H9 (cell line): ENCODE results near the gene DMRTA2. TPM values are rescaled to one million over a fixed set of nuclear protein-coding genes. Genes with fewer than 3 reads are reported as not detected.

Experiments used
- DNase-seq: peaks from one replicate; pipeline ENCODE4 v3.0.0-alpha.2; 2017
- H2AFZ ChIP-seq: one replicate; pipeline ENCODE4 v1.6.1; 2013; ENCODE audit warnings: mild to moderate bottlenecking, low read length, control low read depth, moderate library complexity
- H2AK5ac ChIP-seq: 2 replicates; pipeline ENCODE4 v1.6.1; 2013; ENCODE audit warnings: low read length, control low read depth, mixed read lengths; ENCODE audit not compliant: insufficient read length
- H2BK120ac ChIP-seq: one replicate; pipeline ENCODE4 v1.6.1; 2013; ENCODE audit warnings: low read depth, mild to moderate bottlenecking, low read length, control low read depth, inconsistent platforms; ENCODE audit not compliant: poor library complexity, severe bottlenecking
- H2BK12ac ChIP-seq: 2 replicates; pipeline ENCODE4 v1.6.1; 2013; ENCODE audit warnings: low read length, control low read depth, mixed read lengths, low read depth; ENCODE audit not compliant: insufficient read length
- H2BK15ac ChIP-seq: 2 replicates; pipeline ENCODE4 v1.6.1; 2013; ENCODE audit warnings: low read depth, low read length, control low read depth
- H2BK20ac ChIP-seq: one replicate; pipeline ENCODE4 v1.6.1; 2013; ENCODE audit warnings: low read depth, mild to moderate bottlenecking, low read length, control low read depth, inconsistent platforms; ENCODE audit not compliant: poor library complexity, severe bottlenecking
- H2BK5ac ChIP-seq: 2 replicates; pipeline ENCODE4 v1.6.1; 2013; ENCODE audit warnings: low read length, control low read depth, mixed read lengths; ENCODE audit not compliant: insufficient read length
- H3K14ac ChIP-seq: 2 replicates; pipeline ENCODE4 v1.6.1; 2013; ENCODE audit warnings: low read length, control low read depth; ENCODE audit not compliant: insufficient read depth
- H3K18ac ChIP-seq: 2 replicates; pipeline ENCODE4 v1.6.1; 2013; ENCODE audit warnings: low read depth, mild to moderate bottlenecking, mixed read lengths, low read length, control low read depth; ENCODE audit not compliant: insufficient read length
- H3K23ac ChIP-seq: 2 replicates; pipeline ENCODE4 v1.6.1; 2013; ENCODE audit warnings: low read length, control low read depth, mixed read lengths, low read depth; ENCODE audit not compliant: insufficient read length
- H3K23me2 ChIP-seq: 2 replicates; pipeline ENCODE4 v1.6.1; 2013; ENCODE audit warnings: low read depth, mild to moderate bottlenecking, mixed read lengths, low read length, control low read depth; ENCODE audit not compliant: insufficient read length, poor library complexity, severe bottlenecking
- H3K27ac ChIP-seq: 2 replicates; pipeline ENCODE4 v1.5.1; 2013; ENCODE audit warnings: low read length, control low read depth, mixed read lengths, low read depth; ENCODE audit not compliant: insufficient read length
- H3K27me3 ChIP-seq: 2 replicates; pipeline ENCODE4 v1.6.1; 2013; ENCODE audit warnings: low read length, control low read depth, inconsistent platforms; ENCODE audit not compliant: insufficient read depth
- H3K4ac ChIP-seq: 2 replicates; pipeline ENCODE4 v1.6.1; 2013; ENCODE audit warnings: low read depth, mild to moderate bottlenecking, control low read depth, inconsistent platforms, low read length, moderate library complexity
- H3K4me1 ChIP-seq: 2 replicates; pipeline ENCODE4 v1.6.1; 2013; ENCODE audit warnings: low read length, control low read depth, inconsistent platforms; ENCODE audit not compliant: insufficient read depth
- H3K4me2 ChIP-seq: 2 replicates; pipeline ENCODE4 v1.6.1; 2013; ENCODE audit warnings: low read length, control low read depth, mixed read lengths; ENCODE audit not compliant: insufficient read length, insufficient read depth
- H3K56ac ChIP-seq: 2 replicates; pipeline ENCODE4 v1.6.1; 2013; ENCODE audit warnings: low read depth, mild to moderate bottlenecking, mixed read lengths, low read length, control low read depth; ENCODE audit not compliant: insufficient read length
- H3K79me1 ChIP-seq: 2 replicates; pipeline ENCODE4 v1.6.1; 2013; ENCODE audit warnings: low read depth, mild to moderate bottlenecking, moderate library complexity, low read length, control low read depth, inconsistent platforms; ENCODE audit not compliant: insufficient read depth, poor library complexity, severe bottlenecking
- H3K79me2 ChIP-seq: 2 replicates; pipeline ENCODE4 v1.6.1; 2013; ENCODE audit warnings: low read length, control low read depth, inconsistent platforms; ENCODE audit not compliant: insufficient read depth
- H3K9ac ChIP-seq: 2 replicates; pipeline ENCODE4 v1.6.1; 2013; ENCODE audit warnings: low read length, control low read depth, mixed read lengths; ENCODE audit not compliant: insufficient read length; ENCODE audit errors: extremely low read depth
- H3K9me3 ChIP-seq: one replicate; pipeline ENCODE4 v1.6.1; 2013; ENCODE audit warnings: low read depth, low read length, inconsistent platforms; ENCODE audit not compliant: control insufficient read depth
- H3T11ph ChIP-seq: one replicate; pipeline ENCODE4 v1.6.1; 2013; ENCODE audit warnings: mild to moderate bottlenecking, low read length, control low read depth, inconsistent platforms
- H4K20me1 ChIP-seq: one replicate; pipeline ENCODE4 v1.6.1; 2013; ENCODE audit not compliant: control insufficient read depth, insufficient read length, insufficient read depth
- H4K5ac ChIP-seq: 2 replicates; pipeline ENCODE4 v1.6.1; 2013; ENCODE audit warnings: low read depth, mild to moderate bottlenecking, mixed read lengths, low read length, control low read depth; ENCODE audit not compliant: insufficient read length
- H4K8ac ChIP-seq: replicated peaks from 2 replicates; pipeline ENCODE4 v1.6.1; 2013; ENCODE audit warnings: low read length, control low read depth, mixed read lengths, low read depth; ENCODE audit not compliant: insufficient read length
- H4K91ac ChIP-seq: 2 replicates; pipeline ENCODE4 v1.6.1; 2013; ENCODE audit warnings: low read depth, mild to moderate bottlenecking, moderate library complexity, mixed read lengths, low read length, control low read depth; ENCODE audit not compliant: insufficient read length
- H3K27ac Mint-ChIP-seq, 3 experiments: 2 replicates in 2 of 3; 3 replicates in 1 of 3; pipeline ENCODE4 v1.8.0; 2020 to 2021; ENCODE audit warnings: mixed read lengths in 3 of 3, mild to moderate bottlenecking in 1 of 3, moderate library complexity in 1 of 3
- H3K27me3 Mint-ChIP-seq: 2 replicates; pipeline ENCODE4 v1.8.0; 2021; ENCODE audit warnings: low read depth, mild to moderate bottlenecking, moderate library complexity, mixed read lengths
- H3K36me3 Mint-ChIP-seq, 3 experiments: 2 replicates in 2 of 3; 3 replicates in 1 of 3; pipeline ENCODE4 v1.8.0; 2020 to 2021; ENCODE audit warnings: low read depth in 3 of 3, mixed read lengths in 3 of 3; ENCODE audit not compliant: insufficient read depth in 1 of 3
- H3K4me1 Mint-ChIP-seq, 2 experiments: 2 replicates each; pipeline ENCODE4 v1.8.0; 2020; ENCODE audit warnings: mixed read lengths in 2 of 2
- H3K4me3 Mint-ChIP-seq, 2 experiments: 2 replicates in 1 of 2; 3 replicates in 1 of 2; pipeline ENCODE4 v1.8.0; 2020 to 2021; ENCODE audit warnings: mild to moderate bottlenecking in 2 of 2, mixed read lengths in 2 of 2, moderate library complexity in 1 of 2
- H3K9me3 Mint-ChIP-seq, 2 experiments: 2 replicates in 1 of 2; 3 replicates in 1 of 2; pipeline ENCODE4 v1.8.0; 2020; ENCODE audit warnings: mild to moderate bottlenecking in 2 of 2, mixed read lengths in 2 of 2, moderate library complexity in 1 of 2
- WGBS: extraction: QIAGEN DNeasy Blood & Tissue Kit; methylation state at CpG from one replicate; pipeline ENCODE4 v1.1.7; 2013; ENCODE audit warnings: missing lambda C conversion rate, low lambda C conversion rate, mixed read lengths; ENCODE audit not compliant: insufficient read length; ENCODE audit errors: extremely low coverage; 5-methylcytosine and 5-hydroxymethylcytosine counted together
- total RNA-seq: library from RNA; stranded (reverse); gene quantifications from 2 replicates; pipeline ENCODE4 v1.2.1, GENCODE V29; 2021
- TF ChIP-seq, protein P1 (sequence below): fragments of 200-600 bp; sonication (generic); conservative IDR thresholded peaks from 3 replicates; pipeline ENCODE4 v1.8.0; 2021; ENCODE audit warnings: antibody characterized with exemption, mild to moderate bottlenecking

Gene DMRTA2
- total RNA-seq, 1 experiment from 2014 or later, result 0.11 TPM

DNA sequence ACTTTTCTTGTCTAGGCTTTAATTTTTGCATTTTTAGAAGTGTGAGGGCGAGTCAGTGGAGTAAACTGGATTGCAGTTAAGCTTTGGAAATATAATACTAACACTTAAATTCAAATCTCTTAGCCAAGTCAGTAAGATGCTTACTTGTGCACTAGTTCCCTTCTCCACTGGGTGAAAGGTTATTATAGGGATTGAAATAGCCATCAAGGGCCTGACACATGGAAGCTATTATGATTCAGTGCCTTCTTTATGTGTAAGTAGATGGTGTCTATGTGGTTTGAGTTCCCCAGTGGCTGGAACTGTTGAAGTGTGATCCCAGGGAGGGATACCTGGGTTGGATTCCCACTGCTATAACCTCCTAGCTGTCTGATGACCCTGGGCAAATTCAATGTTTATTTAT, 24.7 kb upstream of the DMRTA2 start:
- H3K79me1 ChIP-seq, result no peaks in the 10 kb centered on the region
- no peak overlapping the region for H2AFZ ChIP-seq

More for the DNA sequence above, 24.7 kb upstream of the DMRTA2 start:
- Histone ChIP-seq H3T11ph (no peak overlapping the region), H2BK15ac (no peak overlapping the region), H4K8ac (no peak overlapping the region), H2AK5ac (no peak overlapping the region), H3K79me2 (no peaks in the 10 kb centered on the region), H3K27me3 (no peaks in the 10 kb centered on the region), H3K4me1 (no peaks in the 10 kb centered on the region), H3K56ac (no peak overlapping the region), H3K4me2 (no peak overlapping the region), H3K27ac (no peak overlapping the region), H3K23ac (no peak overlapping the region), H3K4ac (no peak overlapping the region), H3K9me3 (no peaks in the 10 kb centered on the region), H2BK20ac (no peak overlapping the region), H4K5ac (no peak overlapping the region), H2BK5ac (no peak overlapping the region), H3K9ac (no peak overlapping the region), H2BK12ac (no peak overlapping the region), H4K20me1 (no peaks in the 10 kb centered on the region), H3K14ac (no peak overlapping the region), H3K23me2 (no peaks in the 10 kb centered on the region), H3K18ac (no peak overlapping the region), H4K91ac (no peak overlapping the region), H2BK120ac (no peak overlapping the region)
- no peak for DNase-seq
- Mint-ChIP-seq H3K9me3 (no peaks in the 10 kb centered on the region), H3K27ac (no peak overlapping the region), H3K27me3 (no peaks in the 10 kb centered on the region), H3K4me1 (peaks cover 0 to 4% of the 10 kb centered on the region in 2 experiments; a peak in 2 of 4 replicates), H3K36me3 (no peaks in the 10 kb centered on the region), H3K4me3 (no peak overlapping the region)
- WGBS, result no CpG with 5 or more reads among the region's 1 CpG
- TF ChIP-seq, protein P1, sequence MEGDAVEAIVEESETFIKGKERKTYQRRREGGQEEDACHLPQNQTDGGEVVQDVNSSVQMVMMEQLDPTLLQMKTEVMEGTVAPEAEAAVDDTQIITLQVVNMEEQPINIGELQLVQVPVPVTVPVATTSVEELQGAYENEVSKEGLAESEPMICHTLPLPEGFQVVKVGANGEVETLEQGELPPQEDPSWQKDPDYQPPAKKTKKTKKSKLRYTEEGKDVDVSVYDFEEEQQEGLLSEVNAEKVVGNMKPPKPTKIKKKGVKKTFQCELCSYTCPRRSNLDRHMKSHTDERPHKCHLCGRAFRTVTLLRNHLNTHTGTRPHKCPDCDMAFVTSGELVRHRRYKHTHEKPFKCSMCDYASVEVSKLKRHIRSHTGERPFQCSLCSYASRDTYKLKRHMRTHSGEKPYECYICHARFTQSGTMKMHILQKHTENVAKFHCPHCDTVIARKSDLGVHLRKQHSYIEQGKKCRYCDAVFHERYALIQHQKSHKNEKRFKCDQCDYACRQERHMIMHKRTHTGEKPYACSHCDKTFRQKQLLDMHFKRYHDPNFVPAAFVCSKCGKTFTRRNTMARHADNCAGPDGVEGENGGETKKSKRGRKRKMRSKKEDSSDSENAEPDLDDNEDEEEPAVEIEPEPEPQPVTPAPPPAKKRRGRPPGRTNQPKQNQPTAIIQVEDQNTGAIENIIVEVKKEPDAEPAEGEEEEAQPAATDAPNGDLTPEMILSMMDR, result no peak
